ENCODE measurements around the gene RILP. TPM values are rescaled to one million over a fixed set of nuclear protein-coding genes. Genes with fewer than 3 reads are reported as not detected.
"Not testable (repeated sequence)": the region's sequence is repeated elsewhere in the genome, so short reads cannot be mapped to it uniquely, and the experiment has no call there.

The RILP gene, protein sequence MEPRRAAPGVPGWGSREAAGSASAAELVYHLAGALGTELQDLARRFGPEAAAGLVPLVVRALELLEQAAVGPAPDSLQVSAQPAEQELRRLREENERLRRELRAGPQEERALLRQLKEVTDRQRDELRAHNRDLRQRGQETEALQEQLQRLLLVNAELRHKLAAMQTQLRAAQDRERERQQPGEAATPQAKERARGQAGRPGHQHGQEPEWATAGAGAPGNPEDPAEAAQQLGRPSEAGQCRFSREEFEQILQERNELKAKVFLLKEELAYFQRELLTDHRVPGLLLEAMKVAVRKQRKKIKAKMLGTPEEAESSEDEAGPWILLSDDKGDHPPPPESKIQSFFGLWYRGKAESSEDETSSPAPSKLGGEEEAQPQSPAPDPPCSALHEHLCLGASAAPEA
- polyA plus RNA-seq (ENCODE audit: insufficient read length in 10 of 10), result 1 to 10 TPM; 2.9 to 5.6 (median 3.7) TPM
- long read RNA-seq, donor 1, partial matches to known transcripts, result 0 of 1 reads
- long read RNA-seq, donor 1, other reads (novel, unspliced or antisense), result 0 of 1 reads
- long read RNA-seq, donor 2, result 0 reads
- long read RNA-seq, donor 3, result 0 reads
- long read RNA-seq, donor 4, partial matches to known transcripts, result 0 of 1 reads
- long read RNA-seq, donor 4, other reads (novel, unspliced or antisense), result 0 of 1 reads
- long read RNA-seq, donor 5, partial matches to known transcripts, result 0 of 1 reads
- long read RNA-seq, donor 5, other reads (novel, unspliced or antisense), result 0 of 1 reads
- long read RNA-seq, donor 6, result 0 reads
- long read RNA-seq, donor 7, result 0 reads
- long read RNA-seq, donor 8, partial matches to known transcripts, result 0 of 1 reads
- long read RNA-seq, donor 8, other reads (novel, unspliced or antisense), result 0 of 1 reads
- long read RNA-seq, donor 9, result 0 reads

DNA sequence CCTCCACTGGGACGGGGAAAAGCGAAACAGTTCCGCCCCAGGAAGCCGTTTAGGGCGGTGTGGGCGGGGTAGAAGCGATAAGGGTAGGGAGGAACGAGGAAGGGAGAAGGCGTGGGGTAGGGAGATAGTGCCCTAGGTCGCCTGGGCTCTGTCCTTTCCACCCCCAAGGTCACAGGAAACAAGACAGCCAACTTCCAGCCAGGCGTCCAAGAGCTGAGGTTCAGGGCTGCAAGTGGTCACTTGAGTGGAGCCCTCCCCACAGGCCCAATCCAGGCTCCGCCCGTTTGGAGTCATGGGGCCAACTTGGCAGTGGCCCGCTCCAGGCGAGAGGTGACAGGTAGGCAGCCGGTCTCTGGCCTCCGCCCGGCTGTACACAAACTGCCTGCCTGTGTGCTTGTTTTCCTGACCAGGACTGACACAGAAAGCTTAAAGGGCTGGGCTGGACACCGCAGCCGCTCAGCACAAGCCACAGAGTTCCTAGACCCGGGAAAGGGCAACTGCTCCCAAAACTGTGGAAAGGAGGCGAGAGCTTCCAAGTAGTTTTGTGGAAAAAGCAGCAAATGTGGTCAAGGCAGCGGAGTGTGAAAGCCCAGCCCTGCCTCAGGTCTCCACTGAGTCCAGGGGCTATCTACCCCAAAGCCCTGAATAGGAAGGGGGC, at the start of gene RILP:
Gene RILP (minus strand): TSS at position 23 of the 658 bp plus-strand sequence. CDS start 62 bp downstream, outside the sequence.
- DNase-seq, result peak in 1 of 3 donors; percentile 69

DNA sequence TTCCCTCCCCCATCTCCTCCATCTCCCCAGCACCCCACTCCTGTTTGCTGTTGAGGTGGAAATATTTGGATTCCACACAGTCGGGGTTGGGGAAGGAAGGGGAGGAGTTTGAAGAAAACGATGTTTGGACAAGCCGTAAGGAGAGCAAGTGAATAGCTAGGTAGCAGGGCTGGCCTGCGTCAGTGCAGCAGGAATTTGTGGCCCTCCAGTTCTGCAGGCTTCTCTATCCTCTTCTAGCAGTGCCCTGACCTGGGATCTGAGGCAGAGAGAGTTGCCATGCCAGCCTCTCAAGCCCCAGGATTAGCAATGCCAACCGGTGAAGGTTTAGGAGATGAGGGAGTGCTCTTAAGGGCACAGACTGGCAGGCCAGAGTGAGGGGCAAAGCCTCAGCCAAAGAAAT, 48.0 kb upstream of the RILP start:
- DNase-seq, result no peak

DNA sequence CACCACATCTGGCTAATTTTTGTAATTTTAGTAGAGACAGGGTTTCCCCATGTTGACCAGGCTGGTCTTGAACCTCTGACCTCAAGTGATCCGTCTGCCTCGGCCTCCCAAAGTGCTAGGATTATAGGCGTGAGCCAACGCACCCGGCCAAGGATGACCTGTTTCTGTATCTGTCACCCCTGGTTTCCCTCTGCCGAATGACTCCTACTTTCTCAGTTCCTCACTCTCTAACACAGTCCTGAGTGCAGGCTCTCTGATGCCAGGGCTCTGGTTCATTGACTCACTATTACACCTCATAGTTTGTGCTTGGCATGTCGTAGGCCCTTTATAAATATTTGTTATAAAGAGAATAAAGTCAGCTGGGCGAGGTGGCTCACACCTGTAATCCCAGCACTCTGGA, 45.7 kb upstream of the RILP start:
- DNase-seq, result no peak

DNA sequence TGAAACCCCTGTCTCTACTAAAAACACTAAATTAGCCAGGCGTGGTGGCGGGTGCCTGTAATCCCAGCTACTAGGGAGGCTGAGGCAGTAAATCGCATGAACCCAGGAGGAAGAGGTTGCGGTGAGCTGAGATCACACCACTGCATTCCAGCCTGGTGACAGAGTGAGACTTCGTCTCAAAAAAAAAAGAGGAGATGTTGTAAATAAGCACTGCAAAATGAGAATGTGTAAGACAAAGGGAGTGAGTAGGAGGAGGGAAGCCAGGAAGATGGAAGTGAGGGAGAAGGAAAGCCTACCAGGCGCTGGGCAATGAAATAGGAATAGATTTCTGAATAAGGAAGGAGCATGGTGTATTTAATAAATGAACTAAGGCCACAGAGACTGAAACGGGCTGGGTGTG, 43.7 kb upstream of the RILP start:
- DNase-seq, result no peak

DNA sequence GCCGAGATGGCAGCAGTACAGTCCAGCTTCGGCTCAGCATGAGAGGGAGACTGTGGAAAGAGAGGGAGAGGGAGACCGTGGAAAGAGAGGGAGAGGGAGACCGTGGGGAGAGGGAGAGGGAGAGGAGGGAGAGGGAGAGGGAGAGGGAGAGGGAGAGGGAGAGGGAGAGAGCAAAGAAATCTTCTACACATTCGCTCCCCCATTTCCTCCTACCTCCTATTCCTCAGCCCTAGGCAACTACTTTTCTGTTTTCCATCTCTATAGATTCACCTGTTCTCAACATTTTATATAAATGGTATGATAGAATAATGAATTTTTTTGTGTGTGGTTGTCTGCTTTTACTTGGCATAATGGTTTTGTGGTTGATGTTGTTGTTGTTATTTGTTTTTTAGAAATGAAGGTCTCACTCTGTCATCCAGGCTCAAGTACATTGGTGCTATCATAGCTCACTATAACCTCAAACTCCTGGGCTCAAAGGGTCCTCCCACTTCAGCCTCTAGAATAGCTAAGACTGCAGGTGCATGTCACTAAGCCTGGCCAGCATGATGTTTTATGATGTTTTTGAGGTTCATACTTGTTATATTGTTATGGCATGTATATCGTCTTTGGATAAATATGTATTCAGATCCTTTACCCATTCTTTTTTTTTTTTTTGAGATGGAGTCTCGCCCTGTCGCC, 41.0 kb upstream of the RILP start:
- DNase-seq, result no peak

- DNase-seq, result not testable (repeated sequence)
These were observed 38.7 kb upstream of the RILP start for GRCh38 chr17:1688405-1688804.

- DNase-seq, result no peak
These were observed 36.4 kb upstream of the RILP start for GRCh38 chr17:1686086-1686485.

- peak; percentile 97 to 99 (median 99) for DNase-seq
These were observed 34.9 kb upstream of the RILP start, which contains the start of gene PRPF8 for GRCh38 chr17:1684378-1685189. PRPF8 (minus strand) TSS chr17:1684867; CDS start chr17:1684571, 296 bp downstream.

DNA sequence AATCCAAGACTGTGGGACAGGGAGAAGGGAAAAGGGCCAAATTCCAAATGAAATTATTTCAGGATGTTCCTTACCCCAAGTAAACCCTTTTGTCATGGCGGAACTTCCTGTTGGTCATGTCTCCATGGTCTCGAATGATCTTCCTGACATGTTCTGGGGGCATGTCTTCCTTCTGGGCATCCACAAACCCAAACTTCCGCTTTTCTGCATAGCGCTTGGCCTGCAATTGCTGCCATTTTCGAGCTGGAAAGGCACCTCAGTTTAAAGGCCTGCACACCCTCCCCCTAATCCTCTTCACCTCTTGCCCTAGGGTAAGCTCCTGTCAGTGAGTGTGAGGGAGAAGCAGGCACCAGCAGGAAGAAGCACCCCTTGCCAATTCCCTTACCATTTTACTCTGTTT, 33.8 kb upstream of the RILP start:
- no peak for DNase-seq

- DNase-seq, result no peak
These were observed 26.7 kb upstream of the RILP start for GRCh38 chr17:1676401-1676800.

GRCh38 chr17:1673041-1673785, 23.5 kb upstream of the RILP start:
- DNase-seq, result no peak

DNA sequence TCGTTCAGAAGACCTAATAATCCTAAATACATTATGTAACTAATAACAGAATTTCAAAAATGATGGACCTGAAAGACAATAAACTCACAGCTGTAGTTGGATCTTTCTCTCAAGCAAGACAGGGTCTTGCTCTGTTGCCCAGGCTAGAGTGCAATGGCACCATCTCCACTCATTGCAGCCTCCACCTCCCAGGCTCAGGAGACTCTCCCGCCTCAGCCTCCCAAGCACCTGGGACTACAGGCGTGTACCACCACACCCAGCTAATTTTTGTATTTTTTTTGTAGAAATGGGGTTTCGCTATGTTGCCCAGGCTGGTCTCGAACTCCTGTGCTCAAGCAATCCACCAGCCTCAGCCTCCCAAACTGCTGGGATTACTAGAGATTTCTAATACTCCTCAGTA, 14.3 kb upstream of the RILP start:
- DNase-seq, result not testable (repeated sequence)

GRCh38 chr17:1661045-1661444, 11.4 kb upstream of the RILP start:
- DNase-seq, result no peak

GRCh38 chr17:1658100-1658499, 8.4 kb upstream of the RILP start:
- no peak for DNase-seq

- DNase-seq, result no peak
These were observed 4.1 kb upstream of the RILP start for GRCh38 chr17:1653735-1654134.

GRCh38 chr17:1652794-1653193, 3.1 kb upstream of the RILP start:
- not testable (repeated sequence) for DNase-seq

DNA sequence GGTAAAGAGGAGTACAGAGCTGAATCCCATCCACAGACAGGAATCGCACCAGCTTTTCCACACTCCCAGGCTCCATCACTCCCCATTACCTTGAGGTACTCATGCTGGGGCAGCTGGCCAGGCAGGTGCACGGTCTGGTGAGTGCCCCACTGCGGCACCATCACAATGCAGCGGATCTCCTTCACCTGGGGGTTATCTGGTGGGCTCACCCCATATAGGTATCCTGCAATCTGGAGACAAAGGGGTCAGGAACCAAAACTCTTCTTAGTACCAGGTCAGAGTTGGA, 1.8 kb upstream of the RILP start:
- no peak for DNase-seq

- DNase-seq, result no peak
These were observed 1.3 kb upstream of the RILP start for GRCh38 chr17:1650731-1651558.

Data from muscle of back (tissue), 13 donors.